KOPT-K1 (cell line): ENCODE measurements around the gene COQ2.

Experiments
- H3K27ac ChIP-seq: fragments of 200-600 bp; sonication (generic); 2 replicates; pipeline ENCODE4 v1.5.1; 2016; ENCODE audit warnings: antibody characterized with exemption, mild to moderate bottlenecking, low read depth, low read length; ENCODE audit not compliant: poor library complexity, severe bottlenecking
- H3K36me3 ChIP-seq: fragments of 200-600 bp; sonication (generic); 2 replicates; pipeline ENCODE4 v1.5.1; 2017; ENCODE audit warnings: antibody characterized with exemption, mild to moderate bottlenecking, low read length, moderate library complexity; ENCODE audit not compliant: insufficient read depth
- H3K9me3 ChIP-seq: fragments of 200-600 bp; sonication (generic); 2 replicates; pipeline ENCODE4 v1.5.1; 2017; ENCODE audit warnings: antibody characterized with exemption, low read length, mild to moderate bottlenecking; ENCODE audit not compliant: insufficient read depth, poor library complexity, severe bottlenecking

COQ2 gene

GRCh38 chr4:83267121-83267829 is 17.3 kb downstream of the COQ2 start:
- Histone ChIP-seq H3K36me3 (peaks cover 83% of the 10 kb centered on the region), H3K9me3 (no peaks in the 10 kb centered on the region), H3K27ac (no peak overlapping the region)

GRCh38 chr4:83266689-83267088 is 17.9 kb downstream of the COQ2 start:
- H3K9me3 ChIP-seq: no peaks in the 10 kb centered on the region
- no peak overlapping the region for H3K27ac ChIP-seq
- H3K36me3 ChIP-seq: peaks cover 85% of the 10 kb centered on the region

- H3K27ac ChIP-seq: no peak overlapping the region
- no peaks in the 10 kb centered on the region for H3K9me3 ChIP-seq
- peaks cover 60% of the 10 kb centered on the region for H3K36me3 ChIP-seq
Observed at GRCh38 chr4:83263106-83263505, 21.5 kb downstream of the COQ2 start.

- Histone ChIP-seq H3K9me3 (no peaks in the 10 kb centered on the region), H3K27ac (no peak overlapping the region), H3K36me3 (peaks cover 57% of the 10 kb centered on the region)
Observed at GRCh38 chr4:83262682-83263081, 21.9 kb downstream of the COQ2 start.

GRCh38 chr4:83261307-83261706 is 23.3 kb downstream of the COQ2 start:
- H3K9me3 ChIP-seq: no peaks in the 10 kb centered on the region
- H3K36me3 ChIP-seq: peaks cover 44% of the 10 kb centered on the region
- no peak overlapping the region for H3K27ac ChIP-seq

- no peak overlapping the region for H3K27ac ChIP-seq
- no peaks in the 10 kb centered on the region for H3K9me3 ChIP-seq
- H3K36me3 ChIP-seq: peaks cover 28% of the 10 kb centered on the region
Observed at GRCh38 chr4:83259586-83259985, 25.0 kb downstream of the COQ2 start.

- Histone ChIP-seq H3K36me3 (peaks cover 23% of the 10 kb centered on the region), H3K9me3 (no peaks in the 10 kb centered on the region), H3K27ac (no peak overlapping the region)
Observed at GRCh38 chr4:83258461-83258860, 26.1 kb downstream of the COQ2 start.

- no peaks in the 10 kb centered on the region for H3K9me3 ChIP-seq
- no peak overlapping the region for H3K27ac ChIP-seq
- peaks cover 16% of the 10 kb centered on the region for H3K36me3 ChIP-seq
Observed at GRCh38 chr4:83257811-83258210, 26.8 kb downstream of the COQ2 start.

GRCh38 chr4:83255584-83255983 is 29.0 kb downstream of the COQ2 start:
- Histone ChIP-seq H3K27ac (no peak overlapping the region), H3K9me3 (no peaks in the 10 kb centered on the region)

GRCh38 chr4:83252782-83253405 is 31.7 kb downstream of the COQ2 start:
- Histone ChIP-seq H3K36me3 (no peaks in the 10 kb centered on the region), H3K9me3 (no peaks in the 10 kb centered on the region), H3K27ac (no peak overlapping the region)

More at GRCh38 chr4:83255584-83255983, 29.0 kb downstream of the COQ2 start:
- H3K36me3 ChIP-seq: no peaks in the 10 kb centered on the region

- no peaks in the 10 kb centered on the region for H3K9me3 ChIP-seq
- no peak overlapping the region for H3K27ac ChIP-seq
- H3K36me3 ChIP-seq: no peaks in the 10 kb centered on the region
Observed at GRCh38 chr4:83251447-83251830, 33.2 kb downstream of the COQ2 start.

- Histone ChIP-seq H3K36me3 (no peaks in the 10 kb centered on the region), H3K9me3 (no peaks in the 10 kb centered on the region), H3K27ac (no peak overlapping the region)
Observed at GRCh38 chr4:83250687-83251446, 33.7 kb downstream of the COQ2 start.

GRCh38 chr4:83248486-83248885 is 36.1 kb downstream of the COQ2 start:
- Histone ChIP-seq H3K9me3 (no peaks in the 10 kb centered on the region), H3K27ac (no peak overlapping the region), H3K36me3 (no peaks in the 10 kb centered on the region)

GRCh38 chr4:83247415-83248357 is 36.9 kb downstream of the COQ2 start:
- no peak overlapping the region for H3K27ac ChIP-seq
- no peaks in the 10 kb centered on the region for H3K36me3 ChIP-seq
- no peaks in the 10 kb centered on the region for H3K9me3 ChIP-seq

- Histone ChIP-seq H3K27ac (no peak overlapping the region), H3K9me3 (no peaks in the 10 kb centered on the region), H3K36me3 (no peaks in the 10 kb centered on the region)
Observed at GRCh38 chr4:83241132-83241531, 43.5 kb downstream of the COQ2 start.
